Measurements from ENCODE around the gene ZSCAN9. TPM values are rescaled to one million over a fixed set of nuclear protein-coding genes. Genes with fewer than 3 reads are reported as not detected.

Gene ZSCAN9
- total and polyA plus RNA-seq, 2 of the 8 experiments (the other 6 are each of a cell fraction or from before 2014, with no cell fraction given): 10.8 to 13.6 TPM

DNA sequence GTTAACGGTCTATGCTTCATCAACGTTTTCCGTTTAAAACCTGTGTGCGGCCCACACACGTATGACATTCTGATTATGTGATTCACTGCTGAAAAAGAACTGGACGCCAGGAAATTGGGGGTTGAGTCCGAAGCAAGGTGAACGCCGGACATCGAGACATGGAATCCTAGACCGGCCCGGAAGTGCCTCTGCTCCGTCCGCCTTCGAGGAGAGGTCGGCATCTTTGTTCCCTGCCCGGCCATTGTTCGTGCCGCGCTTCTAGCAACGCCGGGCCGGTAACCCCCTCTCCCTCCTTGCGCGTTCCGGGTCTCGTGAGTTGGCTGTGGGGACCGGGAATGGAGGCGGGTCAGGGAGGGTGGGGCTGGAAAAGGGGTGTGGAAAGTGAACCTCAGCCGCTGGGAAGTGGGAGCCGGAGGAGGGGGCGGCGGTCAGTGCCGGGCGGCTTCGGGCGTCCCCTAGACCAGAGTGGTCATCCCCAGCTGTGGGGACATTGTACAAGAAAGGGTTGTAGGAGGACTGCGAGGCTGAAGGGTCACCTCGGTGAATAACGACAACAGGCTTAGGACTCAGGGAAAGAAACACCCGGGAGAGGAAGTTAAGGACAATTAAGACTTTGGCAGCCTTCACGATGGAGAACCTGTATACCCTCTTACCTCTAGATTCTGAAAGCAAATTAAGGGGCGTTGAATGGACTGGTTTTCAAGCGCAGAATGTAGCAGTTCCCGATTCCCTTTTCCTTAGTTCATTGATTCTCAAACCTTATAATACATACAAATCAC lies at the start of gene ZSCAN9 (continued):
- no peak for TF ChIP-seq GTF2F1 (IDR thresholded peaks at IDR 0.05; ENCODE audit: borderline replicate concordance, low read depth, low read length)
- no peak; the same call in 1 of the 2 replicates for TF ChIP-seq KDM5A (IDR thresholded peaks at IDR 0.05; ENCODE audit: low read length)
- TF ChIP-seq ASH2L (IDR thresholded peaks at IDR 0.05; ENCODE audit: low read length): peak; percentile 84
- TF ChIP-seq GABPA (IDR thresholded peaks at IDR 0.05; ENCODE audit: borderline replicate concordance, insufficient read depth, low read length): peak; percentile 97
- TF ChIP-seq SIRT6 (IDR thresholded peaks at IDR 0.05; ENCODE audit: low read length): no peak
- TF ChIP-seq NRF1 (IDR thresholded peaks at IDR 0.05; ENCODE audit: low read depth, low read length): no peak
- peak; percentile 93 for TF ChIP-seq TAF1 (IDR thresholded peaks at IDR 0.05; ENCODE audit: low read depth, low read length)
- TF ChIP-seq CEBPB (IDR thresholded peaks at IDR 0.05; ENCODE audit: low read depth, low read length): no peak
- TF ChIP-seq RBBP5 (IDR thresholded peaks at IDR 0.05; ENCODE audit: borderline replicate concordance, low read depth, low read length): peak; percentile 81
- 0 out of 2 replicates have a peak, but pooled peaks have one; percentile 37 for TF ChIP-seq TCF12 (IDR thresholded peaks at IDR 0.05; ENCODE audit: low read depth, low read length)
- TF ChIP-seq RAD21 (IDR thresholded peaks at IDR 0.05 in 1 of 2, conservative IDR thresholded peaks at IDR 0.05 in 1 of 2; ENCODE audit: low read depth in 2 of 2, low read length in 2 of 2): peak in 1 of 2 experiments; percentile 25; a peak in 2 of 4 replicates
- TF ChIP-seq FOSL1 (IDR thresholded peaks at IDR 0.05; ENCODE audit: insufficient read depth, low read depth, low read length): no peak
- TF ChIP-seq TBP (IDR thresholded peaks at IDR 0.05; ENCODE audit: low read depth, low read length): peak; percentile 87
- TF ChIP-seq POLR2AphosphoS5 (IDR thresholded peaks at IDR 0.05; ENCODE audit: low read depth, low read length): peak; percentile 74; the same call in 1 of the 2 replicates
- TF ChIP-seq BACH1 (IDR thresholded peaks at IDR 0.05; ENCODE audit: low read length): no peak; the same call in 1 of the 2 replicates
- TF ChIP-seq TEAD4 (IDR thresholded peaks at IDR 0.05; ENCODE audit: low read depth, low read length): peak; percentile 49
- peak; percentile 52 for TF ChIP-seq PHF8 (conservative IDR thresholded peaks at IDR 0.05; ENCODE audit: low read depth, low read length)
- peak; percentile 83 to 90; a peak in 3 of 4 replicates for TF ChIP-seq SIN3A (conservative IDR thresholded peaks at IDR 0.05 in 1 of 2, IDR thresholded peaks at IDR 0.05 in 1 of 2; ENCODE audit: low read depth in 1 of 2, low read length in 2 of 2)
- TF ChIP-seq ZNF274 (IDR thresholded peaks at IDR 0.05; ENCODE audit: borderline replicate concordance, extremely low read depth, low read length): no peak
- TF ChIP-seq YY1 (IDR thresholded peaks at IDR 0.05; ENCODE audit: low read depth, low read length): peak; percentile 95
- TF ChIP-seq, protein P1, sequence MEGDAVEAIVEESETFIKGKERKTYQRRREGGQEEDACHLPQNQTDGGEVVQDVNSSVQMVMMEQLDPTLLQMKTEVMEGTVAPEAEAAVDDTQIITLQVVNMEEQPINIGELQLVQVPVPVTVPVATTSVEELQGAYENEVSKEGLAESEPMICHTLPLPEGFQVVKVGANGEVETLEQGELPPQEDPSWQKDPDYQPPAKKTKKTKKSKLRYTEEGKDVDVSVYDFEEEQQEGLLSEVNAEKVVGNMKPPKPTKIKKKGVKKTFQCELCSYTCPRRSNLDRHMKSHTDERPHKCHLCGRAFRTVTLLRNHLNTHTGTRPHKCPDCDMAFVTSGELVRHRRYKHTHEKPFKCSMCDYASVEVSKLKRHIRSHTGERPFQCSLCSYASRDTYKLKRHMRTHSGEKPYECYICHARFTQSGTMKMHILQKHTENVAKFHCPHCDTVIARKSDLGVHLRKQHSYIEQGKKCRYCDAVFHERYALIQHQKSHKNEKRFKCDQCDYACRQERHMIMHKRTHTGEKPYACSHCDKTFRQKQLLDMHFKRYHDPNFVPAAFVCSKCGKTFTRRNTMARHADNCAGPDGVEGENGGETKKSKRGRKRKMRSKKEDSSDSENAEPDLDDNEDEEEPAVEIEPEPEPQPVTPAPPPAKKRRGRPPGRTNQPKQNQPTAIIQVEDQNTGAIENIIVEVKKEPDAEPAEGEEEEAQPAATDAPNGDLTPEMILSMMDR (IDR thresholded peaks at IDR 0.05; ENCODE audit: control extremely low read depth in 1 of 3, insufficient read depth in 1 of 3, low read depth in 1 of 3, low read length in 3 of 3): peak in 1 of 3 experiments; percentile 26; a peak in 1 of 4 replicates
- peak; percentile 83 for TF ChIP-seq TAF7 (optimal IDR thresholded peaks at IDR 0.05; ENCODE audit: borderline replicate concordance, low read depth, low read length)

All from H1 (cell line).